ENCODE results near the gene ARID3A. TPM values are rescaled to one million over a fixed set of nuclear protein-coding genes. Genes with fewer than 3 reads are reported as not detected.
"Not testable (repeated sequence)": the region's sequence is repeated elsewhere in the genome, so short reads cannot be mapped to it uniquely, and the experiment has no call there.

ARID3A gene
- total and polyA plus RNA-seq, 2 of the 13 experiments (the other 11 are each of a cell fraction or from before 2014, with no cell fraction given) = 71.3 to 77.9 TPM

- H3K36me3 ChIP-seq (replicated peaks in 1 of 2; ENCODE audit: control insufficient read depth in 1 of 2, insufficient read depth in 2 of 2, low read length in 2 of 2) = peaks cover 12 to 16% of the 10 kb centered on the region in 2 experiments; a peak in 4 of 5 replicates
- POLR2A ChIA-PET = interaction anchor here (0.9 to 1.6 kb wide), 2 partner anchors 14 to 29 kb away, joined by 3 read pairs; partner anchors contain the start of genes MED16 and RNU6-9
- H3K27me3 ChIP-seq (ENCODE audit: control insufficient read depth in 1 of 2, insufficient read depth in 2 of 2, low read length in 2 of 2); FAIRE-seq; H3K79me2 ChIP-seq (ENCODE audit: insufficient read depth, low read length); H3K4me2 ChIP-seq (ENCODE audit: low read depth, low read length); H3K4me1 ChIP-seq (ENCODE audit: insufficient read depth, low read length); CTCF ChIA-PET (ENCODE audit: low intra/inter-chr PET ratio, low total read pairs); H3K4me3 ChIP-seq (replicated peaks in 1 of 3; ENCODE audit: insufficient read depth in 1 of 3, low read depth in 2 of 3, low read length in 3 of 3); BruUV-seq (replicated peaks); DNase-seq (ENCODE audit: low spot score); H4K20me1 ChIP-seq (ENCODE audit: insufficient read depth, low read length); H3K9ac ChIP-seq (ENCODE audit: insufficient read depth, low read depth, low read length); in situ Hi-C loops (cut with HindIII; ENCODE audit: extremely low pct_ligation_motif_present, low pct_unique_long_range_greater_than_20kb); H2AFZ ChIP-seq (ENCODE audit: low read length); ATAC-seq; H3K9me3 ChIP-seq (ENCODE audit: low read length); H3K27ac ChIP-seq (ENCODE audit: extremely low read length, insufficient read depth, low read length); intact Hi-C loops (cut with micrococcal nuclease; ENCODE audit: unreplicated experiment): not testable (repeated sequence)
- 85% methylated on average over 24 of the region's 24 CpGs for WGBS (ENCODE audit: low lambda C conversion rate)
- TF ChIP-seq HNRNPL (IDR thresholded peaks at IDR 0.05; ENCODE audit: low read depth, low read length) = 0 out of 2 replicates have a peak, but pooled peaks have one; percentile 31
Observed at GRCh38 chr19:878751-879561, 46.9 kb upstream of the ARID3A start.

- in situ Hi-C loops (cut with HindIII; ENCODE audit: extremely low pct_ligation_motif_present, low pct_unique_long_range_greater_than_20kb) (no loop called here), intact Hi-C loops (cut with micrococcal nuclease; ENCODE audit: unreplicated experiment) (no loop called here)
- Histone ChIP-seq H3K36me3 (replicated peaks in 1 of 2; ENCODE audit: control insufficient read depth in 1 of 2, insufficient read depth in 2 of 2, low read length in 2 of 2) (peaks cover 16% of the 10 kb centered on the region in 2 experiments; a peak in 4 of 5 replicates), H3K4me3 (replicated peaks in 1 of 3; ENCODE audit: insufficient read depth in 1 of 3, low read depth in 2 of 3, low read length in 3 of 3) (no peak overlapping the region), H3K4me2 (ENCODE audit: low read depth, low read length) (no peak overlapping the region), H3K4me1 (ENCODE audit: insufficient read depth, low read length) (no peaks in the 10 kb centered on the region), H3K27ac (ENCODE audit: extremely low read length, insufficient read depth, low read length) (no peak overlapping the region), H3K9me3 (ENCODE audit: low read length) (no peaks in the 10 kb centered on the region), H3K27me3 (ENCODE audit: control insufficient read depth in 1 of 2, insufficient read depth in 2 of 2, low read length in 2 of 2) (no peaks in the 10 kb centered on the region), H4K20me1 (ENCODE audit: insufficient read depth, low read length) (no peaks in the 10 kb centered on the region), H3K79me2 (ENCODE audit: insufficient read depth, low read length) (no peaks in the 10 kb centered on the region), H2AFZ (ENCODE audit: low read length) (no peak overlapping the region), H3K9ac (ENCODE audit: insufficient read depth, low read depth, low read length) (no peak overlapping the region)
- FAIRE-seq (no peak), DNase-seq (ENCODE audit: low spot score) (no peak), ATAC-seq (no peak)
- 95% methylated on average over 34 of the region's 37 CpGs for WGBS (ENCODE audit: low lambda C conversion rate)
- BruUV-seq (replicated peaks) = no TSS peak
- ChIA-PET POLR2A (interaction anchor here (0.6 to 1.6 kb wide), 2 partner anchors 13 to 18 kb away, joined by 3 read pairs; partner anchors contain the start of genes MED16 and RNU6-9), CTCF (ENCODE audit: low intra/inter-chr PET ratio, low total read pairs) (no interaction called here)
- TF ChIP-seq ZNF24 (IDR thresholded peaks at IDR 0.05) (no peak), ZNF460 (CRISPR knock-in tag; IDR thresholded peaks at IDR 0.05; ENCODE audit: borderline replicate concordance) (no peak), FOSL1 (CRISPR knock-in tag; IDR thresholded peaks at IDR 0.05; ENCODE audit: borderline replicate concordance) (no peak), AGO2 (optimal IDR thresholded peaks at IDR 0.05; ENCODE audit: low read depth, low read length) (peak; percentile 58), SIX4 (CRISPR knock-in tag; IDR thresholded peaks at IDR 0.05) (no peak), ZIK1 (CRISPR knock-in tag; IDR thresholded peaks at IDR 0.05; ENCODE audit: borderline replicate concordance, low read depth) (no peak), POLR2A (IDR thresholded peaks at IDR 0.05; ENCODE audit: insufficient read depth in 1 of 2, low read depth in 2 of 2, low read length in 2 of 2) (0 out of 4 replicates have a peak, but pooled peaks of 1 of the 2 experiments have one; percentile 5), IKZF1 (IDR thresholded peaks at IDR 0.05) (no peak), HNRNPL (IDR thresholded peaks at IDR 0.05; ENCODE audit: low read depth, low read length) (0 out of 2 replicates have a peak, but pooled peaks have one; percentile 2), FOXM1 (CRISPR knock-in tag; IDR thresholded peaks at IDR 0.05) (no peak), AHR (CRISPR knock-in tag; IDR thresholded peaks at IDR 0.05) (no peak), HMG20A (CRISPR knock-in tag; IDR thresholded peaks at IDR 0.05; ENCODE audit: borderline replicate concordance) (no peak), HIC2 (CRISPR knock-in tag; IDR thresholded peaks at IDR 0.05; ENCODE audit: low read depth) (no peak), RBFOX2 (IDR thresholded peaks at IDR 0.05; ENCODE audit: low read depth, low read length) (peak; percentile 27; the same call in 1 of the 2 replicates)
Observed at GRCh38 chr19:879711-880438, 46.0 kb upstream of the ARID3A start.

Measured in HepG2 (cell line).